Stimulated activated CD4-positive, alpha-beta T cell treated with anti-CD3 and anti-CD28 coated beads, Interleukin-4, amount 100 ng/mL, for 48 hours (primary cell): ENCODE measurements around the gene TMEM190.

ENCODE experiments used
- DNase-seq, 2 donors: peaks; one replicate each; pipeline ENCODE4 v3.0.0-alpha.2; 2020; ENCODE audit warnings: low read depth in 2 of 2

Gene TMEM190

DNA sequence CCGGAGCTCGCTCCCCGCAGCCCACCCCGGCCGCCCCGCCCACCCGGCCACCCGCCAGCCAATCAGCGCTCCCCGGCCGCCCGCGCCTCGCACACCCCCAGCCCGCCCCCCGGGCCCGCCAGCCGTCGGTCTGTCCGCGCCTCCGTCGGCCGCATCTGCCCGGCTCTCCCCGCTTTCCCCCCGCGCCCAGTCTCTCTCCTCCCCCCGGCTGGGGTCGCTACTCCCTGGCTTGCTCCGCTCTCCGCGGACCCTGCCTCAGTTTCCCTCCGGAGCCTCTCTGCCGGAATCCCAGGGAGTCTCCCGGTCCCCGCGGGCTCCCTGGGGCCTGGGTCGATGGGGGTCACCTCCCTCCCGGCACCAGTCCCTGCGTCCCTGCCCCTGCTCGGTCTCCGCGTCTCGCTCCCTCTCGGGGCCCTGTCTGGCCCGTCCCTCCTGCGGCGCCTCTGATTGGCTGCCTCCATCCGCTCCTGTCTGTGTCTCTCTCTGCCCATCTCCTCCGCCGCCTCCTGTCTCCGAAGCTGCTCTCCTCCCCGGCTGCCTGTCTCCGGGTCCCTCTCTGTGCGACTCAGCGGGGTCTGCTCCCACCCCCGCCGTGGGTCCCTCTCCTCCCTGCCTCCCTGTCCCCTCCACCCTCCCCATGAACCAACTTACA lies 6.8 kb upstream of the TMEM190 start:
- no peak for DNase-seq

DNA sequence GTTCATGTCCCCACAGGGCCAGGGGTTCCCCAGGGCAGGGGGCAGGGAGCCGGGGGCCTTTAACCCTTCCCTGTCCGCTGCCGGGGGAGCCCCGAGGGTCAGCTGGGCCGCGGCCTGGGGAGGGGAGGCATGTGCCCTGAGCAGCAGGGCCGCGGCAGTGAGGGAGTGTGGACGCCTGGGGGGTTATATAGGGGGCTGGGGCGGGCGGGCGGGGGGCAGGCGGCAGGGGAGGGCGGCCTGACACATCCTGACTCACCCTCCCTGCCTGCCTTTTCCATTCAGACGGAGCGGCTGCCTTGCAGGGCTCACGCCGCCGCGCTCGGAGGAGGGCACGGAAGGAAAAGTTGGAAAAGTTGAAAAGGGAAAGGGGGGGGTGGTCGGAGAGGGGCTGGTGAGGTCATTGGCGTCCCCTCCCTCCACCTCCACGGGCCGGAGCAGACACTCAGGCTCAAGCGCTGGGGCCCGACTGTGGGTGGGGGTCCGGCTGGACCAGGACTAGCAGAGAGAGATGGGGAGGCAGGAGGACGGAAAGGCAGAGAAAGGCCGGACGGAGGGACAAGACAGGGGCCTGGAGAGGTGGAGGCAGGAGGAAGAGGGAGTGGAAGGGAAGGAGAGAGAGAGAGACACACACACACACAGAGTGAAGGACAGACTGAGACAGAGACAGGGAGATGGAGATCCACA lies 6.2 kb upstream of the TMEM190 start, which contains the start of gene IL11:
IL11 (minus strand) TSS at position 159 of the 684 bp plus-strand sequence; CDS start at position 6, 153 bp downstream.
- DNase-seq, result no peak

DNA sequence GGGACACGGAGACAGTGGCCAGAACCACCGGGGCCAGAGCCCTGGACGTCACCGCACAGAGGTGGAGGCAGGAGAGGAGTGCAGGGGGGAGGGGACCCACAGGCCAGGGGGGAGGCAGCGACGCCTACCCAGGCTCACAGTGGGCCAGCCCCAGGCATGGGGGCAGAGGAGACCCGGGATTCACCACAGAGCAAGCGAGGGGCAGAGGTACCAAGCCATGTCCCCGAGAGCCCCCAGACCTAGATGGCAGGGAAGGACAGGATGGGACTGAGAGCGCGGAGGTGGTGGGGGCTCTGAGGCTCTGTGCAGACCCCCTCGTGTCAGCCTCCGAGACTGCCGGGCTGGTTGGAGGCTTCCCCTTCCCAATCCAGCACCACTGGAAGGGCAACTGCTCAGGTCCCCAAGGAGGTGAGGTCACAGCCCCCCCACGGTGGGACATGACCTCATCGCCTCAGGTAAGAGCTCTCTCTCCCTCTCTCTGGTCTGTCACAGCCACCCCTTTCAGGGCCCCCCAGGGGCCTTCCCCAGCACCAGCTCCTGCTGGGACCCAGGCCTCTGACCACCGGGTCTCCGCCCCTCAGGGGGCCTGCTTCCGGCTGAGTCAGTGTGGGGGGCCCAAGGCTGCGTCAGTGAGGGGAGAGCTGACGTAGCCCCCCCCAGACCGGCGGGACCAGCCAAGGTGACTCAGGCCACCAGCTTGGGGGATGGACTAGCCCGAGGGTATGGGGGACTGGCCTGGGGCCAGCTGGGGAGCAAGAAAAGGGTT lies 4.1 kb upstream of the TMEM190 start:
- DNase-seq, result no peak

DNA sequence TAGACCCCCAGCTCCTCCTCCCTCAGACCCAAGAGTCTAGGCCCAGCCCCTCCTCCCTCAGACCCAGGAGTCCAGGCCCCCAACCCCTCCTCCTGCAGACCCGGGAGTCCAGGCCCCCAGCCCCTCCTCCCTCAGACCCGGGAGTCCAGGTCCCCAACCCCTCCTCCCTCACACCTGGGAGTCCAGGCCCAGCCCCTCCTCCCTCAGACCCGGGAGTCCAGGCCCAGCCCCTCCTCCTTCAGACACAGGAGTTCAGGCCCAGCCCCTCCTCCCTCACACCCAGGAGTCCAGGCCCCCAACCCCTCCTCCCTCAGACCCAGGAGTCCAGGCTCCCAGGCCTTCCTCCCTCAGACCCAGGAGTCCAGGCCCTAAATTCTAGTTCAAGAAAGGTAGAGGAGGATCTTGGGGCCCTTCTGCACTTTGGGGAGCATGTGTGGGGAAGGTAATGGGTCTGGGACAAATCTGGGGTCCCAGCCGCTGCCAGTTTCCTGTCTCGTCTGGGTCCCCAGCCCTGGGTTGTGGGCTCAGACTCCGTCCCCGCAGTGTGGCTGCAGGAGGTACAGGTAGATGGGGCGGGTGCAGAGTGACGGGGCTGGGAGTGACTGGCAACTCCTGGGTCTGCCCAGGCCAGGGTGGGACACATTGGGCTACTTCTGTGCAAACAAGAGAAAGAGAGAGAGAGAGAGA lies 3.2 kb upstream of the TMEM190 start:
- DNase-seq, result no peak

DNA sequence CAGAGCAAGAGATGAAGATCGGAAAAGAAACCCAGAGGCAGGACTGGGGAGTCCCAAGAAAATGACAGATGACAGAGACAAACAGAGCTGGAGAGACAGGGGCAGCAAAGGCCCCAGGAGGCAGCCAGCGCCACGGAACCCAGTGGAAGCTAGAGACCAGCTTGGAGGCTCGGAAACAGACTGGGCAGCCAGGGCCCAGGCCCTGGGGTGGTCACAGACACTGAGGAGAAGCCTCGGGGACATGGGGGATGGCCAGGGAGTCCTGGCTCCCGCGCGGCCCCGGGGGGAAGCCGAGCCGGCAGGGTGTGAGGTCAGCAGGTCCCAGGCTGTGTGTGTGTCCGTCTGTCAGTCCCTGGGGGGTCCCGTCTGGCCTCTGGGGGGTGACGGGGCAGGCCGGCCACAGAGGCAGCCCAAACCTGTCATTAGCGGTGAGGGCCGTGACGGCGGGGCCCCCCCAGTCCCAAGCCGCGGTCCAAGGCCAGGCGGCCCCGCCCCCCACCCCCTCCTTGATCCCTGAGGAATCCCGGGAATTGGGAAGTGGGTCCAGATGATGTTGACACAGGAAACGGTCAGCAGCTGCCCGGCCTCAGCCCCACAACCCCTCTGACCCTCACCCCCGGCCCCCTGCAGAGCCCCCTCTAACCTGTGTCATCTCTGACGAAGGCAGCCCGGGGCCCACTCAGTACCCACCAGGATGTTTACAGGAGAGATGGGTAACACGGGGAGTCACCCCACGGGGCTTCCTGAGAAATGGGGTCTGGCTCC lies 2.5 kb upstream of the TMEM190 start:
- DNase-seq, result no peak

DNA sequence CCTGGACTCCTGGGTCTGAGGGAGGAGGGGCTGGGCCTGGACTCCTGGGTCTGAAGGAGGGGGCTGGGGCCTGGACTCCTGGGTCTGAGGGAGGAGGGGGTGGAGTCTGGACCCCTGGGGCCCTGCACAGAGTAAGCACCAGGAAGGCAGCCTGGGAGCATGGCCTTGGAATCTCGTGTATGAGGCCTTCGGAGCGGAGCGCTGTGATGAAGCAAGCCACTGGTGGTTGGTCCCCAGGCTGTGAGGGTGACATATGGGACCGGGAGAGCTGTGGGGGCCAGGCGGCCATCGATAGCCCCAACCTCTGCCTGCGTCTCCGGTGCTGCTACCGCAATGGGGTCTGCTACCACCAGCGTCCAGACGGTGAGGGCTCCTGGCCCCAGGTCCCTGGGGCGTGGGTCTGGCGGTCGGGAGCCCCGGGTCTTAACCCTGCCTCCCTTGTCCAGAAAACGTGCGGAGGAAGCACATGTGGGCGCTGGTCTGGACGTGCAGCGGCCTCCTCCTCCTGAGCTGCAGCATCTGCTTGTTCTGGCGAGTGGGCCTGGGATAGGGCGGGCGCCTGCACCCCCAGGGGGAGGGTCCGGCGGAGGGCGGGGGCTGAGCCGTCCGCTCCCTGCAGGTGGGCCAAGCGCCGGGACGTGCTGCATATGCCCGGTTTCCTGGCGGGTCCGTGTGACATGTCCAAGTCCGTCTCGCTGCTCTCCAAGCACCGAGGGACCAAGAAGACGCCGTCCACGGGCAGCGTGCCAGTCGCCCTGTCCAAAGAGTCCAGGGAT lies 918 bp downstream of the TMEM190 start:
- no peak for DNase-seq

DNA sequence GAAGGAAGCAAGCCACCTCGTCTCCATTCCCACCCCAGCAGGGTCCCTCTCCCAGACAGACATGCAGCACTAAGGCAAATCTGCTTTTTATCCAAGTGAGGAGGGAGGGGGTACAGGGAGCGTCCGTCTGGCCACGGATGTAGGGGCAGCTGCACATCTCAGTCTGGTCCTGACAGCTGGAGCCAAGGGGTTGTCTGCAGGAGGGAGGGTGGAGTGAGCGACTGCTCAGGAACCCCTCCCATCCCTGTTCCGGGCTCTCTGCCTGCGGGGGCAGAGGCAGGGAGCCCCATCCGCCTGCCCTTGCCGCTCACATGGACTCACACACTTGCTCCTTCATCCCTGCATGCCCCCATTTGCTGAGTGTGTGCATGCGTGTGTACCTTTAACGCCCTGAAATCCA lies 2.5 kb downstream of the TMEM190 start:
- no peak for DNase-seq

DNA sequence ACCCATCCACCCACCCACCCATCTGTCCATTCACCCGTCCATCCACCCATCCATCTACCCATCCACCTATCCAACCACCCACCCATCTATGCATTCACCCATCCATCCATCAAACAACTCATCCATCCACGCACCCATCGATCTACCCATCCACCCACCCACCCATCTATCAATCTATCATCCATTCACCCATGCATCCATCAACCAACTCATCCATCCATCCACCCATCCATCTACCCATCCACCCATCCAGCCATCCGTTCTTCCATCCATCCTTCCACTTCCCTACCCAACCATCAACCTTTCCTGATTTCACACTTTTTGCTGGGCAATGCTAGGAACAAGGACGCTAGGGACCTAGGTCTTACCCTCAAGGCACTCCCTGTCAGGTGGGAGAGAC lies 5.4 kb downstream of the TMEM190 start:
- no peak for DNase-seq

DNA sequence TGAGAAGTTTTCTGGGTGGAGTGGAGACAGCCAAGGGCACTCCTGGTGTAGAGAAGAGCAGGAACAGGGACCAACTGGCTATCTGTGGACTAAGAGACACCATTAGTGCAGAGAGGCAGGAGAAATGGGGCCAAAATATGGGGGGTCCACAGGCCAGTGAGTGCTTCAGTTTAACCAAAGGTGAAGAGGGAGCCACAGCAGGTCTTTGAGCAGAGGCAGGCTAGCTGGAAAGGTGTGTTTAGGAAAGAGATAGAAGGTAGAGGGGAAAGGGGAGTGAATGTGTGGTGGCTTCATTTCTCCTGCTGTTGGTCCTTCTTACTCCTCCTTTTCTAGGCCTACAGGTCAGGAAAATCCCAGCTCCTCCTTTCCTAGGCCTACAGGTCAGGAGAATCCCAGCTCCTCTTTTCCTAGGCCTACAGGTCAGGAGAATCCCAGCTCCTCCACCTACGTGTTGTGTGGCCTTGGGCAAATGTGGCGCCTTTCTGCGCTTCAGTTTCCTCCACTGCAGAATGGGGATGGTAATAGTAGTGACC lies 6.0 kb downstream of the TMEM190 start:
- DNase-seq, result no peak

DNA sequence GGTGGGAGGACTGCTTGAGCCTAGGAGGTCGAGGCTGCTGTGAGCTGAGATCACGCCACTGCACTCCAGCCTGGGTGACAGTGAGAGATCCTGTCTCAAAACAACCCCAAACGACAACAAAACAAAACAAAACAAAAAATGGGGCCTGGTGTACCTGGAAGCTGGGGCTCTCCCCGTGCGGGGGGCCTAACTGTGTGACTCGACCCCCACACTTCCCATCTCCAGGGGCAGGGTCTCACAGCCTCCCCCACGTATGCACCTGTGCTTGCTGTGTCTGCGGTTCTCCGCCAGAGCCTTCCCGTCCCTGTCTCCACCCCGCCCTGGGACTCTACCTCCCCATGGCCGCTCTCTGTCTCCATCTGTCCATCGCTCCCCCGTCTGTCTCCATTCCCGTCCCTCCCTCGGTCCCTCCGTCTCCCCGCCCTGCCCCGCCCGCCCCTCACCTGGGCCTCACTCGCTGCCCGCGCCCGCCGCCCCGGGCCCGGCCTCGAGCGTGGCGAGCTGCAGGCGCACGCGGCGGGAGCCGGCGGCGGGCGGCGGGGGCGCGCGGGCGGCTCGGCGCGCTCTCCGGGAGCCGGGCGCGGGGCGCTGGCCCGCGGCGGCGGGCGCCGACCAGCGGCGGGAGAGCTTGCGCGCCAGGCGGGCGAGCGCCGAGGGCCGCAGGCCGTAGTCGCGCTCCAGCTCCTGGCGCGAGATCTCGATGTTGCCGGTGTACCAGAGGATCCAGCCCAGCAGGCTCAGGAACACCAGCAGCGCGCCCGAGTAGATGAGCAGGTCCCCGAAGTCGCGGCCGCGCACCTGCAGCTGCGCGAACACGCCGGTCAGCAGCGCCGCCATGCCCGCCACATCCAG lies 6.9 kb downstream of the TMEM190 start:
- peak in 1 of 2 donors; percentile 48 for DNase-seq

DNA sequence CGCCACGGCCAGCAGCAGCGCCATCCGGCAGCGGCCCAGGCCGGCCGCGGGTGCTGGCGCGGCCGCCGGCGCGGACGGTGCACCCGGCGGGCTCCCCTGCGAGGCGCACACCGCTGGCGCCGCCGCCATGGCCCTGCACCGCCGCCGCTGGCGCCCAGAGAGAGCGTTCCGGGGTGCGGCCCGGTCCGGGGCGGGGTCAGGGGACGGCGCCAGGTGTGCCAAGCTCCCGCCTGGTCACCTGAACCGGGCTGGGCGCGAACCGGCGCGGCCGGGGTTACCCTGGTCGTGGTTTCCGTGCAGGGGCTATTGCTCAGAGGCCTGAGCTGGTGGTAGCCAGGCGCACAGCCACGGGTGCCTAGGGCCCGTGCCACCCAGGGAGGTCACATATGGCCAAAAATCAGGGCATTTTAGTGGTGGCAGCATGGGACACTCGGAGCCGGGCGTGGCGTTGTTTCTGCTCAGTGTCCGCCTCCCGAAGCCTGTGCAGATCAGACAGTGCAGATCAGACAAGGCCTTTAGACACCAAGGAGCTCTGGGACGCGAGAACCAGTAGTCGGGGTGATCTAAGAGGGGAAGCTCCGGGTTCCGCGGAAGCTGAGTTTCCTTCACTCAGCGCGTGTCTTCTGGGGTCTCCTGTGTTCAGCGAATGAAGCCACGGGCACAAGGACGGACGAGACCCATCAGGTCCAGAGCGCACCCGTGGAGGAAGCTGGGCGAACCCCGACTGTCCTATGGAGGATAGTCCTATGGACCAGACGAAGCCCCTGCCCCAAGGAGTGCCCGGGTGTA lies 7.7 kb downstream of the TMEM190 start, which contains the start of gene TMEM238:
TMEM238 (minus strand) TSS at position 162 of the 789 bp plus-strand sequence; CDS start at position 129, 33 bp downstream.
- peak in 1 of 2 donors; percentile 32 for DNase-seq

DNA sequence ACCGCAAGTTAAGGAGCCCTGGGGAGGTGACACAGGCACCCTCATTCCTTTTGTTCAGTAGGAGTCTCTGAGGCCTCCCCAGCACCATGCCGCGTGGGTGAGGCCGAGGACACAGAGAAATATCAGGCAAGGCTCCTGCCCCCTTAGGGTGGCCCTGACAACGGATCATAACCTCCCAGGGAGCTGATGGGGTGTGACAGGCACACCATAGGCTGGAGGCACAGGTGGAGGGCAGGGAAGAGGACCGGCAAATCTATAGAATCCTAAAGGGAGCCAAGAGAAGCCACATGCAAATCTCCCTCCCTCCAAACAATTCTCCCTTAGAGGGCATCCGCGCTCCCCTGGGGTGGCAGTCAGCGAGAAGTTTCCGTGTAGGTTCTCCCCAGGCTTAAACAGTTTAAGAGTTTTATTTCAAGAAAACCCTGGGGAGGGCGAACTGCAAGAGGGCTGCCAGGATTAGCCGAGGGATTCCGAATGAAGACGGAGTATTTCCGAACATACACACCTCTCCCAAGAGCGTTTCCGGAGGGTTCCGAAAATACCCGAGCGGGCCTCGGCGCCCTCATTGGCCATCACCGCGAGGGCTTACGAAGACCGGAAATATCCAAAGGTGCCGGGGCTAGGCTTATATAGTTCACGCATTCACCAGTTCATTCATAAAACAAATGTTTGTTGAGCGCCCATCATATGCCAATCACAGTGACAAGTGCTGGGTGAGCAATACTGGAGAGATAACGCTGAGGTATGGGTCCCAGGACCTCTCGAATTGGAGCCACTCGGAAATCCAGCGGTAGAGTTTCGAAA lies 8.5 kb downstream of the TMEM190 start:
- peak; percentile 95 to 96 for DNase-seq

DNA sequence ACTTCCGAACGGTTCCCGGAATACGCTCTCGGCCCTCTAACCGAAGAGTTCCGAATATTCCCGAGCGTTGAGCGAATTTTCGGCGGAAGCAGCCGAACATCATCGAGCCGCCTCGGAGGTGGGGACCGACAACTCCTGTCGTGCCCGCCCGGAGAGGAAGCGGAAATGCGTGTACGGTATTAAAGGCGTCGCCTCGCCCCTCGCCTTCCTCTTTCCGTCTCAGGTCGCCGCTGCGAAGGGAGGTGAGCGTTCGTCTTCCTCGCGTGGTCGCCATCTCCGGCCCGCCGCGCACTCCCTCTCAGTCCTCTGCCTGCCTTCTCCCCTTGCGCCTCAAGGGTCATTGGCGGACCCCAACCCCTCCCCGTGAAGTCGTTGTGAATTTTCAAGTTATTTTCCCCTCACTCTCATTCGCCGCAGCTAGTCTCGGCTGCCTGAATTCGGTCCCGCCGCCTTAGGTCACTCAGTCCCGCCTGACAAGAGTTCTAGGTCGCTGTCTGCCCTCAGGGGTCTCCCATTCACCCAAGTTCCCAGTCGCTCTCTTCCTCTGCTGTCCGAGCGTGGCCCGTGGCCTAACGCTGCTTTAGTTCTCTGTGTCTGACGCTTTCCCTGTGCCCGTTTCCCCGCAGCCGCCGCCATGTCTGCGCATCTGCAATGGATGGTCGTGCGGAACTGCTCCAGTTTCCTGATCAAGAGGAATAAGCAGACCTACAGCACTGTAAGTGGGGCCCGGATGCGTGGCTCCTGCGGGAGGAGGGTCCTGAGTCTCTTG lies 9.3 kb downstream of the TMEM190 start, which contains the start of gene RPL28:
RPL28 (plus strand) TSS at position 209 of the 769 bp plus-strand sequence; CDS start at position 635, 426 bp downstream.
- DNase-seq, result peak; percentile 95 to 98

DNA sequence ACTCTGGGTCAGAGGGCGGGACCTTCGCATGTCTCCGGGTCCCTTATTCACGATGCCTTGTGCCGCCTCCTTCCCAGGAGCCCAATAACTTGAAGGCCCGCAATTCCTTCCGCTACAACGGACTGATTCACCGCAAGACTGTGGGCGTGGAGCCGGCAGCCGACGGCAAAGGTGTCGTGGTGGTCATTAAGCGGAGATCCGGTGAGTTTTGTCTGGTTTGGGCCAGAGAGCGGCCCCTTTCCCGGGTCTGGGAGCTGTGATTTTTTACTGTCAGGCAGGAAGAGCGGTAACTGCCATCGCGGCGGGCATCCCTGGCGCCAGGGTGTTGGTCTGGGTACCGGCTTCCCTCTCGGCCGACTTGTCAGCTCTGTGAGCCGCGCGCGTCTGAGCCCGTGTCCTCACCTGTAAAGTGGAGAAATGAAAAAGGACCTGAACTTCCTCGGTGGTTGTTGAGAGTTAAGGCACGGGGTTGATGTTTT lies 9.9 kb downstream of the TMEM190 start:
- DNase-seq, result peak in 1 of 2 donors; percentile 38

DNA sequence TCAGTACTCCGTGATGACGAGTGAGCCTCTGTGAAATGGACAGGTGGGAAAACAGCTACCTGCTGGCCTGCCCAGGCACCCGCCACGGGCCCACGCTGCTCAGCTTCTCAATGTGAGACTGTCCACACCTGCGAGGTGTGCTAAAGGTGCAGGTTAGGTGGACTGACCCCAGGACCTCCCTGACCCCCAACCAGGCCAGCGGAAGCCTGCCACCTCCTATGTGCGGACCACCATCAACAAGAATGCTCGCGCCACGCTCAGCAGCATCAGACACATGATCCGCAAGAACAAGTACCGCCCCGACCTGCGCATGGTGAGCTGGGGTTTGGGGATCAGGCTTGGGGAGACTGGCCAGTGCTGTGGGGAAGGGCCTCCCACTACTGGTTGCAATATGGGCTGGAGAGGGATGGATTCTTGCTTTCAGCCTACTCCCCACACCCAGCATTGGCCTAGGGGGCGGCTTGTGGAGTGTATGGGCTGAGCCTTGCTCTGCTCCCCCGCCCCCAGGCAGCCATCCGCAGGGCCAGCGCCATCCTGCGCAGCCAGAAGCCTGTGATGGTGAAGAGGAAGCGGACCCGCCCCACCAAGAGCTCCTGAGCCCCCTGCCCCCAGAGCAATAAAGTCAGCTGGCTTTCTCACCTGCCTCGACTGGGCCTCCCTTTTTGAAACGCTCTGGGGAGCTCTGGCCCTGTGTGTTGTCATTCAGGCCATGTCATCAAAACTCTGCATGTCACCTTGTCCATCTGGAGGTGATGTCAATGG lies 11.3 kb downstream of the TMEM190 start:
- DNase-seq, result no peak
